ENCODE data around the gene DIS3L2. TPM values are rescaled to one million over a fixed set of nuclear protein-coding genes. Genes with fewer than 3 reads are reported as not detected.

DIS3L2 gene
- total RNA-seq, 1 experiment from 2014 or later = 28.5 TPM

DNA sequence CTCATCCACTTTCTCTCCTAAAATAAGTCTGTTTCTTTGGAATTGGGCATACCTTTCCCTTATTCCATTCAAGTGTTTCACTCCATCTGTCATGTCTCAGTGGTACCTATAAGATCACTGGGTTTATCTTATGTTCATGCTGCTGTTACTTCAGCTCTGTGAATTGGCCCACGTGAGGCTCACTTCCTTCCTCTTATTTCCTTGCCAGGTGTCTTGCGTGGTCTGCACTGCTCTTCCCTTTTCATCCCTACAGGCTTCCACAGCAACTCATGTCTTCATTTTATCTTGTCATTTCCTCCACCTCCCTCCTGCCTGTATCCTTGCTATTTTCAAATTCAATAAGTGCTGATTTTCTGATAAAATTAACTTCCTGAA lies 258.0 kb downstream of the DIS3L2 start (continued):
- TF ChIP-seq, protein P1, sequence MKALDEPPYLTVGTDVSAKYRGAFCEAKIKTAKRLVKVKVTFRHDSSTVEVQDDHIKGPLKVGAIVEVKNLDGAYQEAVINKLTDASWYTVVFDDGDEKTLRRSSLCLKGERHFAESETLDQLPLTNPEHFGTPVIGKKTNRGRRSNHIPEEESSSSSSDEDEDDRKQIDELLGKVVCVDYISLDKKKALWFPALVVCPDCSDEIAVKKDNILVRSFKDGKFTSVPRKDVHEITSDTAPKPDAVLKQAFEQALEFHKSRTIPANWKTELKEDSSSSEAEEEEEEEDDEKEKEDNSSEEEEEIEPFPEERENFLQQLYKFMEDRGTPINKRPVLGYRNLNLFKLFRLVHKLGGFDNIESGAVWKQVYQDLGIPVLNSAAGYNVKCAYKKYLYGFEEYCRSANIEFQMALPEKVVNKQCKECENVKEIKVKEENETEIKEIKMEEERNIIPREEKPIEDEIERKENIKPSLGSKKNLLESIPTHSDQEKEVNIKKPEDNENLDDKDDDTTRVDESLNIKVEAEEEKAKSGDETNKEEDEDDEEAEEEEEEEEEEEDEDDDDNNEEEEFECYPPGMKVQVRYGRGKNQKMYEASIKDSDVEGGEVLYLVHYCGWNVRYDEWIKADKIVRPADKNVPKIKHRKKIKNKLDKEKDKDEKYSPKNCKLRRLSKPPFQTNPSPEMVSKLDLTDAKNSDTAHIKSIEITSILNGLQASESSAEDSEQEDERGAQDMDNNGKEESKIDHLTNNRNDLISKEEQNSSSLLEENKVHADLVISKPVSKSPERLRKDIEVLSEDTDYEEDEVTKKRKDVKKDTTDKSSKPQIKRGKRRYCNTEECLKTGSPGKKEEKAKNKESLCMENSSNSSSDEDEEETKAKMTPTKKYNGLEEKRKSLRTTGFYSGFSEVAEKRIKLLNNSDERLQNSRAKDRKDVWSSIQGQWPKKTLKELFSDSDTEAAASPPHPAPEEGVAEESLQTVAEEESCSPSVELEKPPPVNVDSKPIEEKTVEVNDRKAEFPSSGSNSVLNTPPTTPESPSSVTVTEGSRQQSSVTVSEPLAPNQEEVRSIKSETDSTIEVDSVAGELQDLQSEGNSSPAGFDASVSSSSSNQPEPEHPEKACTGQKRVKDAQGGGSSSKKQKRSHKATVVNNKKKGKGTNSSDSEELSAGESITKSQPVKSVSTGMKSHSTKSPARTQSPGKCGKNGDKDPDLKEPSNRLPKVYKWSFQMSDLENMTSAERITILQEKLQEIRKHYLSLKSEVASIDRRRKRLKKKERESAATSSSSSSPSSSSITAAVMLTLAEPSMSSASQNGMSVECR (CRISPR knock-in tag; IDR thresholded peaks at IDR 0.05; ENCODE audit: borderline replicate concordance) = no peak
- no peak for TF ChIP-seq JAZF1 (CRISPR knock-in tag; IDR thresholded peaks at IDR 0.05)
- TF ChIP-seq ZNF425 (CRISPR knock-in tag; conservative IDR thresholded peaks at IDR 0.05) = no peak
- no peak for TF ChIP-seq HMGXB4 (CRISPR knock-in tag; IDR thresholded peaks at IDR 0.05)
- TF ChIP-seq PRRX2 (CRISPR knock-in tag; IDR thresholded peaks at IDR 0.05) = no peak
- TF ChIP-seq ZNF263 (CRISPR knock-in tag; IDR thresholded peaks at IDR 0.05; ENCODE audit: low read depth) = no peak

- H3K4me1 Mint-ChIP-seq = 0 out of 2 replicates have a peak, but pooled peaks cover 8% of the 10 kb centered on the region
- ChIA-PET POLR2A (no interaction called here), CTCF (no interaction called here)
- no peak overlapping the region for H3K27ac Mint-ChIP-seq
- no peaks in the 10 kb centered on the region for H3K36me3 Mint-ChIP-seq
- H3K9me3 Mint-ChIP-seq = no peaks in the 10 kb centered on the region
- H3K4me3 Mint-ChIP-seq = no peak overlapping the region
- DNase-seq (ENCODE audit: low spot score) (no peak), ATAC-seq (no peak)
- H3K27me3 Mint-ChIP-seq (ENCODE audit: low read depth) = no peaks in the 10 kb centered on the region
- TF ChIP-seq, protein P1 (CRISPR knock-in tag; IDR thresholded peaks at IDR 0.05; ENCODE audit: borderline replicate concordance) = no peak
- no peak for TF ChIP-seq ZNF219 (CRISPR knock-in tag; IDR thresholded peaks at IDR 0.05; ENCODE audit: borderline replicate concordance)
- no peak for TF ChIP-seq CBFB (CRISPR knock-in tag; IDR thresholded peaks at IDR 0.05; ENCODE audit: low read depth)
- no peak for TF ChIP-seq CTCF (IDR thresholded peaks at IDR 0.05)
- TF ChIP-seq PREB (CRISPR knock-in tag; IDR thresholded peaks at IDR 0.05; ENCODE audit: borderline replicate concordance) = no peak
- no peak for TF ChIP-seq FOXP4 (CRISPR knock-in tag; IDR thresholded peaks at IDR 0.05)
- no peak for TF ChIP-seq CREM (CRISPR knock-in tag; IDR thresholded peaks at IDR 0.05)
- no peak for TF ChIP-seq ZNF416 (CRISPR knock-in tag; IDR thresholded peaks at IDR 0.05)
- no peak for TF ChIP-seq NR3C1 (CRISPR knock-in tag; conservative IDR thresholded peaks at IDR 0.05; ENCODE audit: low read depth)
- no peak for TF ChIP-seq TP53 (CRISPR knock-in tag; IDR thresholded peaks at IDR 0.05)
- no peak for TF ChIP-seq TEAD4 (CRISPR knock-in tag; IDR thresholded peaks at IDR 0.05)
- TF ChIP-seq GRHL2 (CRISPR knock-in tag; IDR thresholded peaks at IDR 0.05; ENCODE audit: insufficient replicate concordance, severe bottlenecking) = no peak
Measured at GRCh38 chr2:232219932-232220331, 258.4 kb downstream of the DIS3L2 start.

Data from WTC11 (cell line).